ES-I3 (cell line): ENCODE results near the gene ZNF777.
"Not testable (repeated sequence)": the region's sequence is repeated elsewhere in the genome, so short reads cannot be mapped to it uniquely, and the experiment has no call there.

Experiments
- H3K36me3 ChIP-seq: 2 replicates; pipeline ENCODE4 v1.6.1; 2013; ENCODE audit warnings: mild to moderate bottlenecking, low read length, control low read depth, moderate library complexity; ENCODE audit not compliant: insufficient read depth
- H3K4me1 ChIP-seq: 2 replicates; pipeline ENCODE4 v1.6.1; 2013; ENCODE audit warnings: mild to moderate bottlenecking, control low read depth, low read length; ENCODE audit not compliant: insufficient read depth
- H3K9ac ChIP-seq: 2 replicates; pipeline ENCODE4 v1.6.1; 2013; ENCODE audit warnings: low read depth, mild to moderate bottlenecking, low read length, moderate library complexity
- H3K9me3 ChIP-seq: 2 replicates; pipeline ENCODE4 v1.6.1; 2013; ENCODE audit warnings: mild to moderate bottlenecking, low read length, moderate library complexity; ENCODE audit not compliant: control insufficient read depth, insufficient read depth

ZNF777 gene

DNA sequence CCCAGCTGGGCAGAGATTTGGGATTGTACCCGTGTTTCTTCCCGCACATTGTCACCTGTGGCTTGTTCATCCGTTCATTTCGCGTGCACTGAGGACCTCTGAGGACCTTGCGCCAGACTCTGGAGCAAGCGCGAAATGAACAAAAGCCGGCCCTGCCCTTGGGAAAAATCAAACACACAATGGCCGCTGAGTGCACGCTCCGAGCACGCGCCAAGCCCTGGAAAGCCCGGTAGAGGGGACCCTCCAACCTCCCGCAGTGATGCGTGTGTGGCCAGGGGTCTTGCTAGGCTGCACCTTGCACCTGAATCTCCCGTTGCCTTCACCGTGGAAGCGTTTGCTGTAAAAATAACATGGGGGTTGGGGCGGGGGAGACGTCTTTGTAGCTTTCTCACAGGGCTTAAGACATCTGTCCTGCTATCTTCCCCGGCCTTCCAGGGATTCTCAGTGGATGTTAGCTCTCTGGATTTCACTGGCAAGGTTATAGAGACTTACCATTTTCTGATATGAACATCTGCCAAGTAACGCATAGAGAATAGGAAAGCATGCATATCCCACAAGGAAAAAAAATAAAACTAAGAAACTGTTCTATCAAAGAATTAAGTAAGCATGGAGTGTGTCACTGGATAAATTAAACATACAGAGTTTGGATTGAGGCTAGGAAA, 37.3 kb downstream of the ZNF777 start:
- Histone ChIP-seq H3K4me1 (no peaks in the 10 kb centered on the region), H3K9ac (no peak overlapping the region), H3K36me3 (no peaks in the 10 kb centered on the region), H3K9me3 (no peaks in the 10 kb centered on the region)

DNA sequence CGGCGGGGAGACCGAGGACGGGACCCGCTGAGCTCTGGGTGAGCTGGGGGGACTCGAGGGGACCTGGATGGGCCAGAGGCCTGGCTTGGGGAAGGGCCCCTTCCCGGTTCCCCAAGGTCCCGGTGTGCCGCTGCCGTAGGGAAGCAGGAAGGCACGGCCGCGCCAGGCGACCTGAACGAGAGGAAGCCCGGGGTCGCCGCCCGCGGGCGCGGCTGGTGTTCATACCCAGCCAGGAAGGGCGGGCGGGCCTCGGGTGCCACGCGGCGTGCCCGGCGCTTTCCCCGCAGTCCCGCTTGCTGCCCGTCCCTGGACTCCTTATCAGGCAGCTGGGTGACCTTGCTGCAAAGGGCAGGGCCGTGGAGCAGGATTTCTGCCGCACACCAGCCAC, 38.0 kb downstream of the ZNF777 start:
- Histone ChIP-seq H3K4me1 (no peaks in the 10 kb centered on the region), H3K9me3 (no peaks in the 10 kb centered on the region), H3K9ac (peak overlapping the region; percentile 63; the same call in 1 of the 2 replicates), H3K36me3 (no peaks in the 10 kb centered on the region)

DNA sequence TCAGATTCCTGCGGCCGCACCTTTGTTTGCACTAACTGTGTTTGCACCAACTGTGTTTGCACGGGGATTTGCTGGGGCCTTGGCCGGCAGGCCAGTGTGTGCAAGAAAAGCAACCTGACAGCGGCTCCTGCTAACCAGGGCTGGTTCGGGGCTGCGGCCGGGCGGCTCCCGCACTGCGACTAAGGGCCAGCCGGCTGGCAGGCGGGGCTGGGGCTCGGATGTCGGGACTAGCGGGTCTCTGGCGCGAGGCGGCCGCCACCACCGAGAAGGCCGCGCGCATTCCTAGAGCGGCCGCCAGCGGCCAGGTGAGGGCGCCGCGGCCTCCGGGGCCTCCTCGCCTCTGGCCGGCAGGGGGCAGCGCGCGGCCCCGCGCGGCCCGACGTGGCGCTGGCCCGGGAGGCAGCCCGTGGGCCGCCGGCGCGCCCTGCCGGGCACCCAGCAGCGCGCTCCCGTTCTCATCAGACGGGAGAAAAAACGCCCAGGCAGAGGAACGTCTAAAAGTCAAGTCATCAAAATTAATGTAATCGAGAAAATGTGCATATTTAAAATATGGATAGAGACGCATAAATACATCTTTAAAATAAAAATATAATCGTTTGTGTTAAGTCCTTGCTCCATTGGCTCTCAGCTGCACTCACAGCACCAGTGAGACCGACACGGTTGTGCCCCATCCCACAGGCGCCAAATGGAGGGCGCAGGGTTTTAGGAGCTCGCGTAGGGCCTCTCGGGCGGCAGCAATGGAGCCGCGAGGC, 38.5 kb downstream of the ZNF777 start:
- H3K9me3 ChIP-seq: no peaks in the 10 kb centered on the region
- H3K9ac ChIP-seq: peak overlapping the region; percentile 63
- H3K36me3 ChIP-seq: no peaks in the 10 kb centered on the region
- H3K4me1 ChIP-seq: no peaks in the 10 kb centered on the region

DNA sequence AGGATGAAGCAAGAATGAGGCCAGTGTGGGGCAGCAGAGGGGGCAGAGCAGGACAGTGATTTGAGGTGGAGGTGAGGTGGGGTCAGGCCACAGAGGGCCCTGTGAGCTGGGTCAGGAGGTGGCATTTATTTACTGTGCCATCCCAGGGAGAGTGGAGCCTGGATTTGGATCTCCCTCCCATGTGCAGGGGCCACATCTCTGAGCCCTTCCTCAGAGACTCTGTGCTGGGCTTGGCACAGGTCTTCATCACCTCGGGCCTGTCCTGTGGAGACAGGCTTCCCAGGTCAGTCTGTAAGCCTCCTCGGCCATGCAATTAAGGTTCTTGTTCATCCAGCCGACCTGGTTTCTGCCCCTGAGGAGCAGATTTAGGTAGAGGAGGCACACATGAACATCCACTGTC, 40.9 kb downstream of the ZNF777 start:
- H3K36me3 ChIP-seq: no peaks in the 10 kb centered on the region
- no peaks in the 10 kb centered on the region for H3K9me3 ChIP-seq
- no peak overlapping the region for H3K9ac ChIP-seq
- no peaks in the 10 kb centered on the region for H3K4me1 ChIP-seq

DNA sequence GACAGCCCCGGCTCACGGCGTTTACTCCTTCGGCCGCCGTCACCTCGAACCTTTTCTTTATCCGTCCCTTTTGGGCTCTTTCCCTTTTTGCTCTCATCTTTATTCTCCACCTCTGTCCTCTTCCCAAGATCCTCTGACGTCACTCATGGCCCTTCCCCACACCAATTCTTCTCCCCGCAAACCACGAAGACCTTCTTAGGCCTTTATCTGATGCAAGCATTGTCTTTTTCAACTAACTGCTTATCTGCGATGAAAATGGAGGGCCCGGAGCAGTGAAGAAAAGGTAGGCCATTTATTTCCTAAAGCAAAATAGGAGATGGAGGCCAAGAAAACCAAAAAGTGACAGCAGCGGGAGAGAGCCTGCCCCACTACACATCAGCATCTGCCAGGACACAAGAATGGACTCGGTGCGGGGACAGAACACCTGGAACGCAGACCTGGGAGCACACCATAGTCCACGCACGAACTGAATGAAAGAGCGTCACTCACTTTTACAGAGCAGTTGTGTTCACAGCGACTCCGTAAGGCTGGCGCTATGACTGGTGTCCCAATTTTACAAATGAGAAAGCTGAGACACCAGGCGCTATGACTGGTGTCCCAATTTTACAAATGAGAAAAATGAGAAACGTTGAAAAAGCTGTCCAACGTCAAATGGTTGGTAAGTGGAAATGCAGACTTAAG, 45.3 kb downstream of the ZNF777 start:
- Histone ChIP-seq H3K4me1 (no peaks in the 10 kb centered on the region), H3K9me3 (no peaks in the 10 kb centered on the region), H3K36me3 (no peaks in the 10 kb centered on the region), H3K9ac (peak overlapping the region; percentile 75)

DNA sequence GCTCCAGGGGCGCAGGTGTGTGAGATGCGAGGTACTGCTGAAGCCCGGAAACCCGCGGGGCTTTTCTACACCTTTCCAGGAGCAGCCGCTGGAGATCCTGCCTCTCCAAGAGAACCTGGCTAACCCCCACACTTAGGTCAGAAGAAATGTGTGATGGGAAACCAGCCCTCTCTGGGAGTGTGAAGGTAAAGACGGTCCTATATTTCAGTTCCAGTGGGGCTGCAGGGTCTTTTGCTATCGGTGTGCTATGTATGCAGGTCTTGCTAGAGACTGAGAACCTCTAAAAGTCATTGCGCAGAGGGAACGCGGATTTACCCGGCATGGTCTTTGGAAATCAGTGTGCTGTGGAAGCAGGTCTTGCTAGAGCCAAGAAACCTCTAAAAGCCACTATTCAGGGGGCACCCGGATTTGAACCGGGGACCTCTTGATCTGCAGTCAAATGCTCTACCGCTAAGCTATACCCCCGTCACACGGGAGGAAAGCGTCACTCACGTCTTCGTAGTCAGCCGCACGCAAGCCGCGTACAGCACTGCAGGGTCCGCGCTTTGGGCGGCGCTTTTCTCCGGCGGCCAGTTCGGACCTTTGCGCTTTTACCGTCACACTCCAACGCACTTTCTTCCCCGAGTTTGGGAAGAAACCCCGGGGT, 46.0 kb downstream of the ZNF777 start:
- H3K36me3 ChIP-seq: no peaks in the 10 kb centered on the region
- peak overlapping the region; percentile 75 for H3K9ac ChIP-seq
- H3K4me1 ChIP-seq: no peaks in the 10 kb centered on the region
- H3K9me3 ChIP-seq: no peaks in the 10 kb centered on the region

DNA sequence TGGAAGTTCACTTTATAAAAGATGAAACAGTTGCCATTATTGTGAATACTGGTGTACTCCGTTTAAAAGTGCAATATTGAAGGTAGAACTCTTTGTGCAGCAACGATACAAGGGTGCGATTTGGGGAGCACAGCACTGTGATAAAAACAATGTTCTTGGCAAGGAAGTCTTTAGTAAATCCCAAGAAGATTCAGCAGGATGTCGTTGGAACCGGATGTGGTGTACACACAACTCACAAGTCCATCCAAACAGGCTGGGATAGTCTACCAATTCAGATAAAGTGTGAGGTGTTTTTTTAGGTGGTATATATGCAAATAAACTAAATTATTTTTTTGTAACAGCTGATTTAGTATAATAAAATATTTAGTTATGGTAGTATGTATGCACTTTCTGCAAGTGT, 46.7 kb downstream of the ZNF777 start:
- H3K9me3 ChIP-seq: no peaks in the 10 kb centered on the region
- H3K36me3 ChIP-seq: no peaks in the 10 kb centered on the region
- H3K9ac ChIP-seq: peak overlapping the region; percentile 75; the same call in 1 of the 2 replicates
- H3K4me1 ChIP-seq: no peaks in the 10 kb centered on the region

DNA sequence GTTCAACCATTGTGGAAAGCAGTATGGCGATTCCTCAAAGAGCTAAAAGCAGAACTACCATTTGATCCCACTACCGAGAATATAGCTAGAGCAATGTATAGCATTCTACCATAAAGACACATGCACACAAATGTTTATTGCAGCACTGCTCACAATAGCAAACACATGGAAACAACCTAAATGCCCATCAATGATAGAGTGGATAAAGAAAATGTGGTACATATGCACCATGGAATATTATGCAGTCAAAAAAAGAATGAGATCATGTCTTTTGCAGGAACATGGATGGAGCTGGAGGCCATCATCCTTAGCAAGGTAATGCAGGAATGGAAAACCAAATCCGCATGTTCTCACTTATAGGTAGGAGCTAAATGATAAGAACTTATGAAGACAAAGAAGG, 47.8 kb downstream of the ZNF777 start:
- not testable (repeated sequence) for H3K9me3 ChIP-seq, H3K9ac ChIP-seq, H3K4me1 ChIP-seq, H3K36me3 ChIP-seq

DNA sequence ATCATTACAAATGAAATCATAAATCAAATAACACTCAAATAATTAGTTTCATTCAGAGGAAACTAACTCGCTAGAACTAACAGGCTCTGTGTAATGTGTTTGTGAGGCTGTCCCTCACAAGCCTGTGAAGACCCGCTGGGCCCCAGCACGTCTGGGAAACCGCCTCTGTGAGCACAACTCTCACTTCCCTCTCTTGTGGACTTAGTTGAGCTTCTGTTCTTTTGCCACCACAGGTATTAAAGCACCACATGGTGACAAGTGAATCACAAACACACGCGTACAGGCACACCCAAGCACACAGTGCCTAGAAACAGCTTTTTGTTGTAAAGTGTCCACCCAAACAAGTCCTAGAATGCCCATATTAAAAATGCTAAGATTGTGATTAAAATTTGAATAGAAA, 51.0 kb downstream of the ZNF777 start:
- H3K9me3 ChIP-seq: no peaks in the 10 kb centered on the region
- no peaks in the 10 kb centered on the region for H3K4me1 ChIP-seq
- no peaks in the 10 kb centered on the region for H3K36me3 ChIP-seq
- no peak overlapping the region for H3K9ac ChIP-seq

DNA sequence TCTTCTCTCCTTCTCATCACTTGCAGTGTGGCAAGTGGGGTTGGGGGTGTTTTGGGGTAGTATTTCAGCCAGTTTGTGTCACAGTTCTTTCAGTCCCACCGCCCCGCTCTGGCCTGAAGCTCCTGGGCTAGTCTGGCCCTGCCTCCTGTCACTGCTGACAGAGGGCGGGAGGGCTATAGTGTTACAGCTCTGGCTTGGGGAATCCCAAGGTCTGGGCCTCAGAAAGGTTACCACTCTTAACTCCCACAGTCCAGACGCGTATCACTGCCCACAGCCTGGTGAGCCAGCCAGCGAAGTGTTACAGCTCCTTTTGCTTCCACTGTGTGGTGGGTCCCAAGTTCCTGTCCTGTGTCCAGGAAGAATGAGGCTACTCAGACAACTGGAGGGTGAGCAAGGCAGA, 56.0 kb downstream of the ZNF777 start:
- Histone ChIP-seq H3K9me3 (no peaks in the 10 kb centered on the region), H3K9ac (no peak overlapping the region), H3K36me3 (no peaks in the 10 kb centered on the region), H3K4me1 (no peaks in the 10 kb centered on the region)

DNA sequence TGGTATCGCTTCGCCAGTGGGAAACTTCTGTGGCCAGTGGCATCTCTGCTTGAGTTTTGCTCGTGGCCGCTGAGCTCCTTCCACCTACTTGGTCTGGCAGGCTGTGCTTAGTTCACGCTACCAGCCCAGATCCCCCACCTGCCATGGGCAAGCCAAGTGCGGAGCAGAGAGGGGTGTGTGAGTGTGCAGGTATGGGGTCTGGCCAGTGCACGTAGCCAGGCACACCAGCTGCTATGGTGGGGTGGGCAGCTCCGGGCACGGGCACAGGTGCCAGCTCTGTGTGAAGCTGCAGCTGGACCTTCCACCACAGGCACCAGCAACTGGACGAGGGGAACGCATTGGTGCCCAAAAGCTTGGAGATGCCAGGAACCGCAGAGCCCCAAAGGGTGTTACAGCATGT, 56.5 kb downstream of the ZNF777 start:
- Histone ChIP-seq H3K9me3 (no peaks in the 10 kb centered on the region), H3K9ac (no peak overlapping the region), H3K4me1 (no peaks in the 10 kb centered on the region), H3K36me3 (no peaks in the 10 kb centered on the region)

DNA sequence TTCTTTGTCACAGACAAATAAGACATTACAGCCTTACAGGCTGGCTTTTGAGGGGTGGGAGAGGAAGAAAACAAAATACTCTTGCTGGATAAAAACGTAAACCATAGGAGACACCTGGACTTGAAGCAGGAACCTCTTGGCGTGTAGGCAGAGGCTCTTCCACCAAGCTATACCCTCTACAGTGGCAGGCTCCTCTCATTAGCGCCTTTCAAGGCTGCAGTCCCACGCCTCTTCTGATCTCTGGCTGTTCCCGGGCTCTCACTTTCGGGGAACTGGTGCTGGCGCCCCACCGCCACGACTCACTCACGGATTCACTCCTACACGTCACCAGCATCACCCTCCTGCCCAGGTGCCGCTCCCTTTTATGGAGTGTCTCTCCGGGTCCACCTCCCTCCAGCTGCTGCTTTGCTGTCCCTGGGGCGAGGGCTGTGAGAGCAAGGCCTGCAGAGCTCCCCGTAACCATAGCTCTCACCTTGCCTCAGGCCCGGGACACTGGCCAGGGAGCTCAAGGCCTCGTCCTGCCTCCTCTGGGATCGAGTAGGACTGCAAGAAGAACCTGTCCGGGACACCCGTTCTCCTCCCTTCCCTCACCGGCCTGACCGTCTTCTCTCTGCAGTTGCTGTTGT, 62.6 kb downstream of the ZNF777 start:
- H3K9me3 ChIP-seq: peaks cover 6% of the 10 kb centered on the region; the same call in 1 of the 2 replicates
- no peaks in the 10 kb centered on the region for H3K4me1 ChIP-seq
- H3K36me3 ChIP-seq: no peaks in the 10 kb centered on the region; the same call in 1 of the 2 replicates
- no peak overlapping the region for H3K9ac ChIP-seq

DNA sequence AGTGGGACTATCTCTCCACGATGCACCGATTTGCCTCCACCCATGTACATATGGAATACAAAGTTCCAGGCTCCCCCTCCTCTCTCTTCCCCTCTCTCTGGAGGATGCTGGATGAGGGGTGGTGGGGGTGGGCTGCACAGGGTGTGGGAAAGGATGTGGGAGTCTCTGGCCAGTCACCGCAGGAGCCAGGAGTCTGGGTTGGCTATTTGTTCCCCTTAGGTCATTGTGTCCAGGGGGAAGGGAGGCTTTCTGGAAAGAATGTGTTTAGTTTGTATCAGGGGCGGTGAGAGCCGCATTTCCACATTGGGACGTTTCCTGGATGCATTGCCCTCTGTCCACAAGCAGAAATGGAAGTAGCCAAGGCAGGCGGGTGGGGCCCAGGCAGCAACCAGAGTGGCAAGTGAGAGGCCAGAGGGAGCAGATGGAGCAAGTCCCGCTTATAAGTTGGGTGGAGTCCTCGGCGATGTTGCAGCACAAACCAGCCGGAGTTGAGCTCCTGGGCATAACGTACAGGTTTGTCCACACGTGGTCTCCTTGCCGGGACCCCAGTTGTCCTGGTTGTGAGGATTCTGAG, 63.3 kb downstream of the ZNF777 start:
- Histone ChIP-seq H3K4me1 (no peaks in the 10 kb centered on the region), H3K36me3 (no peaks in the 10 kb centered on the region; the same call in 1 of the 2 replicates), H3K9me3 (peaks cover 6% of the 10 kb centered on the region; the same call in 1 of the 2 replicates), H3K9ac (no peak overlapping the region)
